NK-92 (cell line): ENCODE measurements around the gene ERF.
"Not testable (repeated sequence)": the region's sequence is repeated elsewhere in the genome, so short reads cannot be mapped to it uniquely, and the experiment has no call there.

Source experiments
- DNase-seq: peaks from one replicate; lab custom pipeline; 2025; ENCODE audit not compliant: unreplicated experiment; lab: John Stamatoyannopoulos, UW

The ERF gene

GRCh38 chr19:42275517-42275916 lies 20.6 kb upstream of the ERF start:
- DNase-seq, result no peak

GRCh38 chr19:42275103-42275502 lies 20.2 kb upstream of the ERF start:
- DNase-seq, result no peak

DNA sequence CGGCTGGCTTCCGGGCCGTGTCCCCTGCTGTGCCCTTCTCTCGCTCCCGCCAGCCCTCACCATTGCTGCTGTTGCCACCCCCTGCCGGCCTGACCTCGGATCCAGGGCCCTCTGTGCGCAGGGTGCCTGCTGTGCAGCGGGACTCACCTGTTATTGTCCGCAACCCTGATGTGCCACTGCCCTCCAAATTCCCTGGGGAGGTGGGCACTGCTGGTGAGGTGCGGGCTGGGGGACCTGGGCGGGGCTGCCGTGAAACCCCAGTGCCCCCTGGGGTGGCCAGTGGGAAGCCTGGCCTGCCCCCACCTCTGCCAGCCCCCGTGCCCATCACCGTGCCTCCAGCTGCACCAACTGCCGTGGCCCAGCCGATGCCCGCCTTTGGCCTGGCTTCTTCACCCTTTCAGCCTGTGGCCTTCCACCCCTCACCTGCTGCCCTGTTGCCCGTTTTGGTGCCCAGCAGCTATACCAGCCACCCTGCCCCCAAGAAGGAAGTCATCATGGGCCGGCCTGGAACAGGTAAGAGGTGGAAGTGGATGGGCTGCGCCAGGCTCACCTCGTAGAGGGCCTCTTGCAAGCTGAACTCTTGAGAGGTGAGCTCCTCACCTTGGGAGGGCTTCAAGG lies 19.2 kb upstream of the ERF start:
- no peak for DNase-seq

- no peak for DNase-seq
These were observed 18.6 kb upstream of the ERF start for GRCh38 chr19:42273407-42274064.

GRCh38 chr19:42272989-42273406 lies 18.1 kb upstream of the ERF start:
- no peak for DNase-seq

DNA sequence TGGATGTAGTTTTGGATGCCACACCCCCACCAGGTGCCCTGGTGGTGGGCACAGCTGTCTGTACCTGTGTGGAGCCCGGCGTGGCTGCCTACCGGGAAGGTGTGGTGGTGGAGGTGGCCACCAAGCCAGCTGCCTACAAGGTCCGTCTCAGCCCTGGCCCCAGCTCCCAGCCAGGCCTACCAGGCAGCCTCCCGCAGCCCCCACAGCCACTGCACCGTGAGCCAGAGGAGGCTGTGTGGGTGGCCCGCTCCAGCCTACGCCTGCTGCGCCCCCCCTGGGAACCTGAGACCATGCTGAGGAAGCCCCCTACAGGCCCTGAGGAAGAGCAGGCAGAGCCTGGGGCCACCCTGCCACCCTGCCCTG lies 17.6 kb upstream of the ERF start:
- DNase-seq, result no peak

DNA sequence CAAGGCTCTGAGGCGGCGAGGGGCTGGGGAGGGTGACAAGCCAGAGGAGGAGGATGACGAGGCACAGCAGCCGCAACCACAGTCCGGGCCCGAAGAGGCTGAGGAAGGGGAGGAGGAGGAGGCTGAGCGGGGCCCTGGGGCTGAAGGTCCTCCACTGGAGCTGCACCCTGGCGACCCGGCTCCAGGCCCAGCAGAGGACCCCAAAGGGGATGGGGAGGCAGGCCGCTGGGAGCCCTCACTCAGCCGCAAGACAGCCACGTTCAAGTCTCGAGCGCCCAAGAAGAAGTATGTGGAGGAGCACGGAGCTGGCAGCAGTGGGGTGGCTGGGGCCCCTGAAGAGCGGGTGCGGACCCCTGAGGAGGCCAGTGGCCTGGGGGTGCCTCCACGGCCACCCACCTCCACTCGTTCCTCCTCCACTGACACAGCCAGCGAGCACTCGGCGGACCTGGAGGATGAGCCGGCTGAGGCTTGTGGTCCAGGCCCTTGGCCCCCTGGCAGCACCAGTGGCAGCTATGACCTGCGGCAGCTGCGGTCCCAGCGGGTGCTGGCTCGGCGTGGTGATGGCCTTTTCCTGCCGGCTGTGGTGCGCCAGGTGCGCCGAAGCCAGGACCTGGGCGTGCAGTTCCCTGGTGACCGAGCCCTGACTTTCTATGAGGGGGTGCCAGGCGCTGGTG lies 17.1 kb upstream of the ERF start:
- no peak for DNase-seq

GRCh38 chr19:42271045-42271419 lies 16.1 kb upstream of the ERF start:
- no peak for DNase-seq

DNA sequence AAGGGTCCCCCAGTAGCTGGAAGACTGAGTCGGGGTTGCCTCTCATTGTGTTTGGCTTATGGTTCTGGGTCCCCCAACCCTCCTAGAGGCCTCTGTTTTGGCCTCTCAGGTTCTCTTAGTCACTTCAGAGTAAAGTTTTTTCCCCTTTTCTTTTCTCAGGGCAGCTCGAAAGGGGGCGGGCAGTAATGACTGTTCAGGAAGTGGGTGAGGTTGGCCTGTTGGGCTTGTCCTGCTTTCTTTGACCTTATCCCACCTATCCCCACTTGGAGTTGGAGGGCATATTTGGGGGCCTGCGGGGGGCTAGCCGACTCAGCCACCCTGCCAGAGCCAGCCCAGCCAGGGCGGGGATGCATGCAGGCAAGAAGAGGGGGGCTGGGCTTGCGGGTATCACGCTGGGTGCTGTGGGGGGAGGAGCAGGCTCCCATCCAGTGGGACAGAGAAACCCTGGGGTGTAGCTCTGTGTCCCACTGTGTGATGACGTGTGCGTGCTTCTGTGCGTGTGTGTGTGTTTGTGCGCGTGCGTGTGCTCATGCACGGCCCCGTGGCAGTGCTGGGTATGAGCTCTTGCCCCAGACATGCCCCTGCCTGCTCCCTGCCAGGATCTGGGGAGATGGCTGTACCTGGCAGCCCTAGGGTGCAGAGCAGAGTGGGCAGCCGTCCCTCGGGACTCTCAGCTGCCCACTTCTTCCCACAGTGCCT lies 15.6 kb upstream of the ERF start:
- DNase-seq, result no peak

DNA sequence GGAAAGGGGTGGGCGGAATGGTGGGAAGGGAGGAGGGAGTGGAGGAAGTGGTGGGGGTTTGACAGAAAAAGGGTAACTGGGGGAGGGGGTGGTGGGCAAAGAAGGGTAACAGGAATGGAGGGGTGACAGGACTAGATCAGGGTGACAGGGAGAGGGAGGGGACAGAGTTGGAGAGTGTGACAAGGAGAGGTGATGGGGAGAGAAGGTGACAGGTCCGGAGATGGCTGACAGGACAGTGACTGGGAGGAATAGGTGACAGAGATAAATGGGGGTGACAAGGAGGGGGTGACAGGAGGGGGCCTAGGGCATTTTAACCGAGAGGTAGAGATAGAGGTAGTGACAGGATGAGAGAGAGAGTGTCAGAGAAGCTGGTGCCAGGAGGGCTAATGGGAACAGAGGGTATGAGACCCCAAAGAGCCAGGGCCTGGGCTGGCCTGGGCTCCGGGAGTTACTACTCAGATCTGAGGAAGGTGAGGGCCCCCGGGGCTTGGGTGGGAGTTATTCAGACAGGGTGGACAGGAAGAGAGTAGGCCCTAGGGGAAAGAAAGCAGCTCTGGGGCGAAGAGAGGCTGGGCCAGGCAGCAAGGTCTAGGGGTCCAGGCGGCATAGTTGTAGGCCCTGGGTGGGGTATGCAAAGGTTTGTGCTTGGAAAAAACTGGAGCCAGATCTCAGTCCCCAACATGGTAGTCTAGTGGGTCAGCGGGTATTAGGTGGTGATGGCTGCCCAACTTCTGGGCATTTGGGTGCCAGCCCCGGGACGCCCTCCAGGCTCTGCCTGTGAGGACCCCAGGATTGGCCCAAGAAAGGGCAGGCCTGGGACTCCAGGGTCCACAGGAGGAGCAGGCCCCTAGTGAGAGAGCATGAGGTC lies 14.8 kb upstream of the ERF start:
- DNase-seq, result no peak

DNA sequence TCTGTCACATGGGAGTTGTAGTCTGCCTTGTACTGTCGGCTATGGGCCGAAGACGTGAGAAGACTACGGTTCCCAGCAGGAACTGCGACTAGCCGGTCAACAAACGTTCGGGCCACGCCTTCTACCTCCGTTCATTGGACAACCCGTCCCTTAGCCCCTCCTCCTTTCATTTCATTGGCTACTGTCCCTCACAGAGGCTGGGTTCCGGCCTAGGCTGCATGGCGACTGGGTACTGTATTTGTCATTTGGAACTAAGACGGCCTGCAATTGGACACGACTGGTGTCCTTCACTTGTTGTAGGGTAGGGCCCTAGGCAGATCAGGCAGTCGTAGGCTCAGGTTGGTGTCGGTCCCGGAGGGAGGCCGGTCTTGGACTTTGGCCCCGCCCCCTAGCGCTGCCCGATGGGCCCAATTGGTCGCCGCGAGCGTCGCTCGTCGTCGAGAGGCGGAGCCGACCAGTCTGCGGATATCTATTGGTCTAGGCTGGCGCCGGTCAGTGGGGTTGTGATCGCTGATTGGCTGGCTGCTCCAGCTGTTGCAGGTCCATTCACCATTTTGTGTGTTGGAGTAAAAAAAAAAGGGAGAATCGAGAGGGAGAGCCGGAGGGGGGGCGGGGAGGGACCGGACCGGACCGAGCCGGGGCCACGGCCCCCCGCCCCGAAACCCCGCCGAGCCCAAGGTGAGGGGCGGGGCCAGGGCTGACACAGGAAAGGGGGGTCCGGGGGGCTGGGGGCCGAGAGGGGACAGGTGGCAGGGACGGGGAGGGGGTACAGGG lies 14.0 kb upstream of the ERF start, which contains the start of gene CIC:
TSS of gene CIC (plus strand) at position 549 of the 774 bp plus-strand sequence. CDS start 2,532 bp downstream, outside the sequence.
- DNase-seq, result peak; percentile 97

DNA sequence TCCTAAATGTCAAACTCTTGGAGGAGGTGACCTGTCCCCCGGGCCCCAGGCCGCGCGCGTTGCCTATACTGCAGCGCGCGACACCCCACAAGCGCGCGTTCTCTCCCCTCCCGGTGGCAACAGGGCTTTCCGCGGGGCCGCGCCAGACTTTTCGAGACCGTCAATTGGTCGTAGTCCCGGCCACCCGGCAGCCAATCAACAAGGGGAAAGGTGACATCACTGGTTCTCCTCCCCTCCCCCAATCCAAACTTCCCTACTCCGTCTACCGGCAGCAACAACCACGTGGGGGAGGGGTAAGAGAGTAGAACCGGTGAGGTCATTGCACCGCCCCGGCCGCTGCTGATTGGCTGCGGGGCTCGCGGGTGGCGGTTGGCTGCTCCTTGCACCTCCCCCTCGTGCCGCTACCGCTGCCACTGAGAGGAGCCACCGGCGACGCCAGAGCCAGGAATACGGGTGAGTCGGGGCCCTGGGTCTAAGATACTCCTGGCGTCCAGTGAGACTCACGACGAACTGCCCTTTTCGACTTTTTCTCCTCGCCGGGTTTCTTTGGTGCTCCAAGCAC lies 13.3 kb upstream of the ERF start:
- peak; percentile 97 for DNase-seq

DNA sequence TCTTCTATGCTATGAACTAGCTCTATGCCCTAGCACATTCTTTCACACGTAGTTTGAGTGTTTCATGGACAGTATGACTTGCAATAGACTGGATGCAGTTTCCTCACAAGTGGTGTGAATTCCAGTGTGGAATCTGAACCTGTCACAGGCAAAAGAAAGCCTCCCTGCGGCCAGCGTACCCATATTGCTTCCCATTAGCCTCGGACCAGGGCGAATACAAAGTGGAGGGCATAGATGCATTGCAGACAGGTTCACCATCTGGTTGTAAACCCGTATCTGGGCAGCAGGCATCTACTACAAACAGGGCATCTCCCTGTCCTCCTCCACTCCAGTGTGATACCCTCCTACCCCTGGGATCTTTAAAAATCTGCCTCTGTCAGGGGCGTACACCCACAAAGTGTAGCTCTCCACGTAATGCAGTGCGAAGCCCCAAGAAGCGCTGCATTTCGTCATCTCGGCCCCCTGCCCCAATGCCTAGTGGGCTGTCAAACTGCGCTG lies 12.8 kb upstream of the ERF start:
- DNase-seq, result no peak

- not testable (repeated sequence) for DNase-seq
These were observed 12.1 kb upstream of the ERF start for GRCh38 chr19:42266928-42267603.

GRCh38 chr19:42266105-42266504 lies 11.2 kb upstream of the ERF start:
- DNase-seq, result not testable (repeated sequence)

GRCh38 chr19:42261763-42262162 lies 6.8 kb upstream of the ERF start:
- DNase-seq, result no peak

DNA sequence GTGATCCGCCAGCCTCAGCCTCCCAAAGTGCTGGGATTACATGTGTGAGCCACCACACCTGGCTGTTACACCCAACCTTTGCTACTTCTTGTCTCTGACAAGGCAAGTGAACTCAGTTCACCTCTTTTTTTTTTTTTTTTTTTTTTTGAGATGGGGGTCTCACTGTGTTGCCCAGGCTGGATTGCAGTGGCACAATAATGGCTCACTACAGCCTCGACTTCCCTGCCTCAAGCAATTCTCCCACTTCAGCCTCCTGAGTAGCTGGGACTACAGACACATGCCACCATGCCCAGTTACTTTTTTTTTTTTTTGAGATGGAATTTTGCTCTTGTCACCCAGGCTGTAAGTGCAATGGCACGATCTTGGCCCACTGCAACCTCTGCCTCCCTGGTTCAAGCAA lies 2.9 kb upstream of the ERF start:
- not testable (repeated sequence) for DNase-seq

GRCh38 chr19:42255766-42256745 lies 1.1 kb upstream of the ERF start:
- no peak for DNase-seq
